GM19240 (cell line): Measurements from ENCODE around the gene NISCH.

Experiments used
- DNase-seq: peaks from one replicate; pipeline ENCODE4 v3.0.0; 2011; ENCODE audit warnings: low spot score; ENCODE audit not compliant: insufficient read length

The NISCH gene

GRCh38 chr3:52435246-52436101, 19.9 kb upstream of the NISCH start:
- no peak for DNase-seq

DNA sequence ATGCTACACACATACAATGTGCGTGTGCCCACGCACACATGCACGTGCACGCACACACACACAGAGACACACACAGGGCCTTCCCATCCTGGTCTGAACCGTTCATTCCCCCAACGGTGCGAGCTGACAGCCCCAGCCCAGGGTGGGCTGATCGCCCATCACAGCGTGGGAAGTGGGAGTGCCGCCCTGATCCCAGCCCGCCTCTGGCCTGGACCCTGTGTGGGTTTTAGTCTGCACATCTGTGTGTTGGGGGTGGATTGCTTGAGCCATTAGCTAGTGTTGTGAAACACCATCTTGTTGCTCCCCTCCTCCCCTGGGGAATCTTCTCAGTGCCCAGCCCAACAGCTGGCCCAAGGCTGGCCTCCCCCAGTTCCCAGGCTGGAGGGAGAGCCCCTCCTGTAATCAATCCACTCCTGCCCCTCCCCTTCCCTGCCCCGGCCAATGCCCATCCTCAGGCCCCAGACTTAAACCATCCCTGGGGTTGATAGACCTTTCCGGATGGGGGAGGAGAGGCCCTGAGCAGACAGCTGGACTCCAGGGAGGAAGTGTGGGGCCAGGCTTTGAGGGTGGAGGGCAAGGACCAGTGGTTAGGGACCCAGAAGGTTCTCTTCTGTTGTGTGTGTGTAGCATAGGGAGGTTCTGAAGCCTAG, 18.8 kb upstream of the NISCH start:
- DNase-seq, result no peak

DNA sequence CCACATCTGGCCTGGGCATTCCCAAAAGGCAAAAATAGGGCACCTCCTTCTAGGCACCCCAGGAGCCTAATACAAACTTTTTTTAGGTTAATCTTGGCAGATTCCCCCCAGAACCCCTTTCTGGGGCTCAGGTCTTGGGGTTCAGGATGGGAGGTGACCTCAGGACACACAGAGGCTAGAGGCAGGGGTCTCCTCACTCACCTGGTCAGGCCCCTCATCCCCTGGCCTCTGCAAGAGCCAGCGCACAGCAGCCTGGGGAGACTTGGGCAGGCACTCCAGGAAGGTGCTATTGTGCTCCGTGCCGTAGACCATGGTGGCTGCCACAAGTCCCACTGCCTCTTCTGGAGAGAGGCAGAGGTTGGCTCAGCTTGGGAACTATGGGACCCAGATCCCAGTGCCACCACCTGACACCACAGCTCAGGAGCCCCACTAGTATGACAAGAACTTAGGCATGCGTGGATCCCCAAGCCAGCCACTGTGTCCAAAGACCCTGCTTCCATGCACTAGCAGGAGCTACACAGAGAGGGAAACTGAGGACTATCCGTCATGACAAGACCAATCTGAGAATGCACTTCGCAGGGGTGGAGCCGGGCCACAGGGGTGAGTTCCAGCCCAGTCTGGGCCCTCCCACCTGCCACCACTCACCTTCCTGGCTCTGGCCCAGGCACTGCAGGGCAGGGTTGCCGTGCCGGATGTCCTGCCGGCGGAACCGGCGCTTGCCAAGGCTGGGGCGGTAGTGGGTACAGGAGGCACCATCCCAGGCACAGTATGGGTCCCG, 17.9 kb upstream of the NISCH start:
- no peak for DNase-seq

GRCh38 chr3:52438104-52438376, 17.4 kb upstream of the NISCH start:
- no peak for DNase-seq

DNA sequence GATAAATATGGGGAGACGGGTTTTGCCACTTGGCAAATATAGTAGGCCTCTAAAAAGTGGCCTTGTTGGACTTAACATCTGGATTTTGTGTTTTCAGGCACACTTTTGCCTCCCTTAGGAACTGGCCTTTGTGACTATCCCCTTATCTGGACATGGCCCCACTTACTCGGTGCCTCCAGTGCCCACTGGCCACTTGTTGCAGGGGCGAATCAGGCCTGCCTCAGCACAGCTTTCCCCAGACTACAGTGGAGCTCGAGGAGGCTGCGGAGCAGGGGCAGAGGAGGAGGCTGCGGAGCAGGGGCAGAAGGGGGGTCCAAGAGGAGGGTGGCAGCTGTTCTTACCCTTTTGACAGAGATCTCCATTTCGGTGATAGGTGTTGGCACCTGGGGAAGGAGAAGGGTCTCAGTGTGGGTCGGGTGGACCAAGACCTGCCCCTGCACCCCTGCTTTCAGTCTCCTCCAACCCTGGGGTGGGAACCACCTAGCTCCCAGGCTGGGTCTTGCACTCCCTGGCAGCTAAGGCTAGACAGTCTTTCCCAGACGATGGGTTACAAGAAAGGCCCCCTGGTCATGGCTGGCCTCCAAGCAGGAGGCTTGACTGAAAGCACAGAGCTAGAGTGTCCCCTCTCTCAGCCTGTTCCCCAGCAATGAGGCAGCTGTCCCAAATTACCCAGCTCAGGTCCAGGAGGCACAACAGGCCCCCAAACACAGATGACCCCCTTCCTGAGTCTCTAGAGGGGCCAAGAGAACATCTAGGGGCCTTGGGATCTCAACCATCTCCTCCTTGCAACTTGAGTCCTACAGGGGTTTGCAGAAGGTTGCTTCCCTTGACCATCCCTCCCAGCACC, 16.6 kb upstream of the NISCH start:
- DNase-seq, result no peak

DNA sequence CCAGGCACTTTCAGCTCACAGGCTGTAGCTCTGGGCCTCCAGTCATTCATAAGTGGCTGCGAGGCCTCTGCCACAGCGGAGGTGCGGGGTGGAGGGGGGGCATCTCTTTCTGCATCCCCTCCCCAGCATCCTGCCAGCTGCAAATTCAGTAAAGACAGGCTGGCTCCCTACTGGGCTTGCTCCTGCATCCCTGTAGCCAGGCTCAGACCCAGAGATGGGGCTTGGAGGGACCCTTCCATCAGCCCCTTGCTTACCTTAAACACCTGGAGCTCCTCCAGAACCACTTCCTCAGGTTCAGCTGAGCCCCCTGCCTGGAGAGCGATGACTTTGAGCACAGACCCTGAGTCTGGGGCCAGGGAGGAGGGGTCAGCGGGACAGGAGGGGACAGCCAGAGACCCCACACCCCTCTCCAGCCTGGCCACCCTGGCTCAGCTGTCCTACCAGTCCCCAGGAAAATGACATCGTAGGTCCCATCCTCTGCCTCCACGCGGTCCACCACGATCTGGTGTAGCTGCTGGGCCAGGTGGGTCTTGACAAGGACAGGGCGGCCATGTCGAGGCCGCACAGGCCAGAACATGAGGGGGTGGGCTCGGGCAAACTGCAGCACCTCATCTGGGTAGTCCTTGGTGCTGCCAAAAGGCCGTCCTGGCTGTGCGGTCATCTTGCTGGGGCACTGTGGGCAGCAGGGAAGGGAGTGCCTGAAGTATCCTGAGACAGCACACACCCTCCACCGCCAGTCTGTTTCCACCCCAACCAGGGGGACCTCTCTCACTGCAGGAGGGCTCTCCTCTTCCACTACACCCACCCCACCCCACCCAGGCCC, 15.8 kb upstream of the NISCH start:
- DNase-seq, result no peak

DNA sequence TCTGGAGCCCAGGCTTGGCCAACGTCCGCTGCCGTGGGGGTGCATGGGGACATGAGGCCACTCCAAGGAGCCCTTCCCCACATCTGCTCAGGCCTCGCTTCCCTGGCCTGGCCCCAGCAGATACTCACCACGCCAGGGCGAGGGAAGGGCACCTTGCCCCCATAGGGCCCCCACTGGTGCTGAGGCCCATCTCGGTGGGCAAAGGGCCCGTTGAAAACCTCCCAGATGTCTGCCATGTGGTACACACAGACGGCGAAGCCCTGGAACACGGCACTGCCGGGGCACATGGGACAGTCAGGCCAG, 15.2 kb upstream of the NISCH start:
- DNase-seq, result no peak

GRCh38 chr3:52440671-52441070, 14.7 kb upstream of the NISCH start:
- no peak for DNase-seq

DNA sequence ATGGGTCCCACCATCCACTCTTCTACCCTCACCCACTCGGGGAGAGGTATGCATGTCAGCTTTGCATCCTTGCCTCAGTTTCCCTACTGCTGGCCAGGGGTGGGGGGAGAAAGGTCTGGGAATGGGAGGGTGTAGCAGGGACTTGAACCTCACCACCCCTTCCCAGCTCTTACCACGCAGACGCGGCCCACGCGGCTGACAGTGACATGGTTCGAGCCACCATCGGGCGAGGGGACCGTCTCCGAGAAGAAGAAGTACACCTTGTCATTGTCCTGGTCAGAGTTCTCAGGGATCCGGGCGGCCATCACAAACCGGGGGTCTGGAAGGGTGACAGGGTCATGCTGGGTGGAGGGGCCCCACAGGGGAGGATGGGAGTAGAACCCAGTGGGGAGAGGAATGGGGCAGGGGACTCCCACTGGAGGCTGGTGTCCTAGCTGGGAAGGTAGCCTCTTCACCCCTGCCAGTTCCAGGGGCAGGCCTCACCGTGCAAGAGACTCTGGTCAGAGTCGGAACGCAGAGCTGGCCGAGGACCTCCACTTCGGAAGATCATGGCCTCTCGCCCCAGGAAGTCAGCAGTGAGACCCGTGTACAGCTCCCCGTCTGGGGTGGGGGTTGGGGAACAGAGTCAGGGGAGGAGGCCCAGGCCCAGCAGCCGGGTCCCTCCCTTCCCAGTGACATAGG, 14.2 kb upstream of the NISCH start:
- no peak for DNase-seq

DNA sequence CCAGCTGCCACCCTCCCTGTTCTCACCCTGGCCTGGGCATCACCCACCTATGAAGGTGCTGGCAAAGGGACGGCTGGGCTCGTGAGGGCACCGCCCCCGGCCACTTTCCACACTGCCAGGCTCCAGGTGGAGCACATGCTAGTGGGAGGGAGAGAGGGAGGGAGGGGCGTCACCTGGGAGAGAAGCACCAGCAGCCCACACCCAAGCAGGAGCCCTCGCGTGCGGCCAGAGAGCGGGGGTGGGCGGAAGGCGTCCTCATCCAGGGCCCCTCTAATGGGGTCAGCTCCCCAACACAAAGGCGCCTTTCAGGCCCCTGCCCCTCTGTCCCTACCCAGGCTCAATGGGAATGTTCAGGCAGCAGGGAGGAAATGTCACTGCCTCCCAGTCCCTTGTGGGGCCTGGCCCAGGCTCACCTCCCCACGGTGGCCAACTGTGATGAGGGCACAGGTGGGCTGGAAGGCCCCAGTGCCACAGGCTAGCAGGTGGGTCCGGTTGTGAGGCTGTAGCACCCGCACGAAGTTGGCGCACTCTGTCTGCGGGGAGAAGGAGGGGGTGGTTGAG, 13.6 kb upstream of the NISCH start:
- no peak for DNase-seq

DNA sequence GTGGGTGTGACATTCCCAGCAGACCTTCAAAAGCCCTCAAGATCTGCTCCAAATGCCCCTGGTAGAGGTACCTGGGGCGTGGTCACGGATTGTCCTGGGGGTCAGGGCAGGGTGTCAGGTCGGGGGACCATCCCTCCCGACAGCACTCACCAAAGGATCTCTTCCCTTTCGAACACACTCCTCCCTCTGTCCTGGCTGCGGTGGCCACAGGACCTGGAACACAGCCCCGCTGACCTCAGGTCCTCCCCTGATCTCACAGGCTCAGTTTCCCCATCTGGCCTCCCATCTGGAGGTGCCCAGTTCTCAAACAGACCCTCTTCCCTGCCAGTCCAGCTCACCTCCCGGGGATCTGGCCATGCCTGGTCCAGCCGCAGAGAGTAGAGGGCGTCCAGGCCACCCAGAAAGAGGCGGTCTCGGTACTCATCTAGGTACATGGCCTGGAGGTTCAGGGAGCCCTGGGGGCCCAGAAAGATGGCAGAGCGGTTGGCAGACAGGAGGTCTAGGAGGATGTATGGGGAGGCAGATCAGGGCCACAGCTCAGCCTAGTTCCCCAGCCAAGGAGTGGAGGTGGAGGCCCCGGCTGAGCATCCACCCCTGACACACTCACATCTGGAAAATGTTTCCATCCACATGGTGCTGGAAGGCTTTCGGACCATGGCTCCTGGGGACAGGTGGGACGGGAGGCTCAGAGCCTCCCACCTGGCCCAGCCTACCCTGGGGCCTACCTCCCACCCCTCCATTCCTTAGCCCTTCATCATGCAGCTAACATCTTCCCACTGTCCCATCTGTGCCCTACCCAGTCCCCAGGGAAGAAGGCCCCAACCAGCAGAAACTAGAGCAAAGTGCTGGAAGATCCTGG, 12.8 kb upstream of the NISCH start:
- DNase-seq, result no peak

GRCh38 chr3:52443268-52443610, 12.2 kb upstream of the NISCH start:
- no peak for DNase-seq

- DNase-seq, result no peak
Measured at GRCh38 chr3:52443791-52444687, 11.4 kb upstream of the NISCH start.

GRCh38 chr3:52444860-52445793, 10.3 kb upstream of the NISCH start, which contains the start of gene SEMA3G:
Gene SEMA3G, minus strand, starts transcription at chr3:52445103. Its CDS starts 76 bp downstream, at chr3:52445027.
- peak; percentile 69 for DNase-seq

DNA sequence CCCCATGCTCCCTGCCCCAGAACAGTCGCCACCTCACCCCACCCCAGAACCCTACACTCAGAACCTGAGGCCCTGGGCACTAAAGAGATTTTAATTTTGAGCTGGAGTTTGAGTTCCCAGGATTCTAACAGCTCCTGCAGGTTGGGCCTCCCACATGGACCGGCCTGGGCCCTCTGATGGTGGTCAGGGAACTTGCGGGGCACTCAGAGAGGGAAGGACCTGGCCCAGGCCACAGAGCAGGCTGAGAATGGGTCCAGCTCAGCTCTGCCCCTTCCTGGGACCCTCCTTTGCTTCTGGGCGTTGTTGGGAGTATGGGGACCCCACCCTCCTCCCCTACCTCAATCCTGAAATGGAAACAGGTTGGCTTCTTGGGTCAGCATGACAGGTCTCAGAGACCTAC, 9.4 kb upstream of the NISCH start:
- no peak for DNase-seq

DNA sequence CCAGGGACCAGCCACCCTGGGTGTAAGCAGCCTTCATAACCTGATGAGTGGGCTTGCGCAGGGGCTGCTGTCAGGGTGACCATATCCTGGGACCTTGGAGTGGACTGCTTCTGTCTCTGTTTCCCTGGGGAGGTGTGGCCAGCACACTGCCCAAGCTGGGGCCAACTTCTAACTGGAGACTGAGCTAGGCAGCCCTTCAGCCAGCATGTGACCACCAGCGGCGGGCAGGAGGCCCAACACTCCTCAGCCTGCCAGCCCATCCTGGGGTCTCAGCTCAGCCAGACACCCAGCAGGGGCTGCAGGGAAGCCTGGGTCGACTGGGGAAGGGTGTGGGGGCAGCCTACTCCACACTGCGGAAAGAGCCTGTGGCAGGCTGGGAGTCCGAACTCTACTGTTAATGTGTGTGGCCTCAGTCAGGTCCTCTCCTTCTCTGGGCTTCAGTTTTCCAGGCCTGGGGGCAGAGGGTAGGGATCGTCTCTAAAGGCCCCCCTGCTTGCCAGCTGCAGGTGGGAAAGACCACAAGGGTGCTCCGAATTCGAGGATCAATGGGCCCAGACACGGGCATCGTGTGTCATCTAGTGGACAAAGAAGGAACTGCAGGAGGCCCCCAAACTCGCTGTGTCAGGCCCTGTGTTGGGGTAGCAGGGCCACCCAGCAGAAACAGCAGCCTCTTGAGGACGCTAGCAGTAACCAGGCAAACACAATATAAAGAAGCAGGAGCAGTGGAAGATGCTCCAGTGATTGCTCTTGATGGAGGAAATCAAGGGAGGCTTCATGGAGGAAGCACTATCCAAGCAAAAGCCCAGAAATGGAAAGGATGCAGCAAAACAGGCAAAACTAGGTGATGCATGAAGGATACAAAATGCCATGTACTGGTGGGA, 8.5 kb upstream of the NISCH start:
- peak; percentile 60 for DNase-seq
